Fibroblast of lung (primary cell): ENCODE data around the gene UBXN11. TPM values are rescaled to one million over a fixed set of nuclear protein-coding genes. Genes with fewer than 3 reads are reported as not detected.

Experiments used
- DNase-seq, 2 donors: peaks; one replicate each; pipeline versions ENCODE4 v3.0.0 to v3.0.0-alpha.2; 2010; ENCODE audit warnings: low read depth in 2 of 2
- H2AFZ ChIP-seq: 2 replicates; pipeline ENCODE4 v1.5.1; 2012; ENCODE audit warnings: low read length, control low read depth, inconsistent platforms
- H3K27ac ChIP-seq: 2 replicates; pipeline ENCODE4 v1.5.1; 2011; ENCODE audit warnings: low read length, control low read depth; ENCODE audit not compliant: insufficient read depth
- H3K27me3 ChIP-seq: 2 replicates; pipeline ENCODE4 v1.5.1; 2011; ENCODE audit warnings: mild to moderate bottlenecking, low read length; ENCODE audit not compliant: control insufficient read depth, insufficient read depth
- H3K36me3 ChIP-seq: 2 replicates; pipeline ENCODE4 v1.5.1; 2011; ENCODE audit warnings: low read length; ENCODE audit not compliant: control insufficient read depth, insufficient read depth
- H3K4me1 ChIP-seq: 2 replicates; pipeline ENCODE4 v1.5.1; 2011; ENCODE audit warnings: low read length; ENCODE audit not compliant: control insufficient read depth, insufficient read depth; ENCODE audit errors: extremely low read depth
- H3K4me2 ChIP-seq: 2 replicates; pipeline ENCODE4 v1.5.1; 2011; ENCODE audit warnings: low read length, control low read depth; ENCODE audit not compliant: insufficient read depth; ENCODE audit errors: extremely low read depth
- H3K4me3 ChIP-seq, 4 experiments: fragments of 200-600 bp in 1 of 4; sonication (generic) in 1 of 4; replicated peaks in 1 of 4; 2 replicates each; pipeline ENCODE4 v1.5.1; 2011 to 2016; ENCODE audit warnings: low read length in 4 of 4, low read depth in 3 of 4, mild to moderate bottlenecking in 3 of 4, control low read depth in 2 of 4, inconsistent platforms in 1 of 4, mixed read lengths in 1 of 4; ENCODE audit not compliant: insufficient read depth in 1 of 4; ENCODE audit errors: control extremely low read depth in 1 of 4
- H3K79me2 ChIP-seq: 2 replicates; pipeline ENCODE4 v1.5.1; 2012; ENCODE audit warnings: mild to moderate bottlenecking, low read length, inconsistent platforms; ENCODE audit not compliant: control insufficient read depth, insufficient read depth
- H3K9ac ChIP-seq: 2 replicates; pipeline ENCODE4 v1.5.1; 2011; ENCODE audit warnings: mild to moderate bottlenecking, low read length, control low read depth; ENCODE audit not compliant: insufficient read depth
- H3K9me3 ChIP-seq: 2 replicates; pipeline ENCODE4 v1.5.1; 2012; ENCODE audit warnings: low read depth, low read length; ENCODE audit not compliant: control insufficient read depth, insufficient read depth
- H4K20me1 ChIP-seq: 2 replicates; pipeline ENCODE4 v1.5.1; 2011; ENCODE audit warnings: low read length; ENCODE audit not compliant: control insufficient read depth, insufficient read depth; ENCODE audit errors: extremely low read depth
- EZH2 ChIP-seq: IDR thresholded peaks from 2 replicates; pipeline ENCODE4 v1.5.1; 2012; ENCODE audit warnings: low read length, control low read depth, mild to moderate bottlenecking; ENCODE audit errors: missing control alignments
- polyA plus RNA-seq, 2 donors: library from polyadenylated mRNA; depleted of rRNA in 1 of 2; stranded (reverse) in 1 of 2; unstranded in 1 of 2; fragments of >200 nt; gene quantifications; 2 replicates each; pipeline ENCODE4 v1.2.1, GENCODE V29; 2011 to 2012; ENCODE audit warnings: missing spikeins in 1 of 2
- total RNA-seq: library from RNA; depleted of rRNA; stranded (reverse); fragments of >200 nt; gene quantifications from 2 replicates; pipeline ENCODE4 v1.2.1, GENCODE V29; 2014
- TF ChIP-seq, protein P1 (sequence below), 2 donors: IDR thresholded peaks in 1 of 2; conservative IDR thresholded peaks in 1 of 2; 1 replicate in 1 of 2; 2 replicates in 1 of 2; pipeline ENCODE4 v1.5.1; 2011 to 2012; ENCODE audit warnings: low read length in 2 of 2, control low read depth in 1 of 2, inconsistent platforms in 1 of 2, low read depth in 1 of 2, mild to moderate bottlenecking in 1 of 2

UBXN11 gene
- total and polyA plus RNA-seq, 2 donors (not counting 1 experiment from before 2014, with no cell fraction given), result 3.5 to 7.1 TPM

DNA sequence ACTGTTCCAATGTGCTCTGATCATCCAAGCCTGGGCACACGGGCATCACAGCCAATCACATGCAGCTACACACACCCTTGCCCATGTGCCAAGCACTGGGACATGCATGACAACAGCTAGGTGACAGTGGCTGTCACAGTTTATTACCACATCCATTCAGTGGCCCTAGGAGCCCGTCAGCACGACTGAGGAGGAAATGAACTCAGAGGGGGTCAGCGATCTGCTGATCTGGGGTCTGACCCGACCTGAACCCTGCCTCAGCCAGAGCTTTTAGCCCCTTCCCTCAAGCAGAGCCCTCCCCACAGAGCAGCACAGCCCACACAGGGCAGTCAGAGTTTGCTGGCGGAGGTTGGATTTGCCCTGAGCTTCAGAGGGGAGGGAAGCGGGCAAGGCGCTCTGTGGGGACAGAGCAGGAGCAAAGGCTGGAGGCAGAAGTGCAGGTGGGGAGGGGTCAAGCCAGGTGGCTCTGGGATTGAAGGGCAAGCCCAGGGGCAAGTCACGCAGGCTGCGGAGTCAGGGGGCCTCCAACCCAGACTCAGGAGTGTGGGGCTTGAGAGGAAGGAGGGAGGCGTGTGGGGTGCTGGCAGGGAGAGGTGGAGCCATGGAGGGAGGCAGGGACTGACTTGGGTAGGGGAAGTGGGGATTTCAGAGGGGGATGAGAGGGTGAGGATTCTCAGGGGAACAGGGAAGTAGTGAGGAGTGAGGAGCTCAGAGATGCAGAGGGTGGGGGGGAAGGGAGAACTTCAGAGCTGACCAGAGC lies 16.1 kb downstream of the UBXN11 start:
- H3K4me1 ChIP-seq, result peaks cover 12% of the 10 kb centered on the region
- no peaks in the 10 kb centered on the region for H3K9me3 ChIP-seq
- H3K9ac ChIP-seq, result no peak overlapping the region
- H3K36me3 ChIP-seq, result peaks cover 2% of the 10 kb centered on the region
- H3K4me3 ChIP-seq, result no peak overlapping the region
- no peaks in the 10 kb centered on the region for H4K20me1 ChIP-seq
- no peak for TF ChIP-seq EZH2
- TF ChIP-seq, protein P1, sequence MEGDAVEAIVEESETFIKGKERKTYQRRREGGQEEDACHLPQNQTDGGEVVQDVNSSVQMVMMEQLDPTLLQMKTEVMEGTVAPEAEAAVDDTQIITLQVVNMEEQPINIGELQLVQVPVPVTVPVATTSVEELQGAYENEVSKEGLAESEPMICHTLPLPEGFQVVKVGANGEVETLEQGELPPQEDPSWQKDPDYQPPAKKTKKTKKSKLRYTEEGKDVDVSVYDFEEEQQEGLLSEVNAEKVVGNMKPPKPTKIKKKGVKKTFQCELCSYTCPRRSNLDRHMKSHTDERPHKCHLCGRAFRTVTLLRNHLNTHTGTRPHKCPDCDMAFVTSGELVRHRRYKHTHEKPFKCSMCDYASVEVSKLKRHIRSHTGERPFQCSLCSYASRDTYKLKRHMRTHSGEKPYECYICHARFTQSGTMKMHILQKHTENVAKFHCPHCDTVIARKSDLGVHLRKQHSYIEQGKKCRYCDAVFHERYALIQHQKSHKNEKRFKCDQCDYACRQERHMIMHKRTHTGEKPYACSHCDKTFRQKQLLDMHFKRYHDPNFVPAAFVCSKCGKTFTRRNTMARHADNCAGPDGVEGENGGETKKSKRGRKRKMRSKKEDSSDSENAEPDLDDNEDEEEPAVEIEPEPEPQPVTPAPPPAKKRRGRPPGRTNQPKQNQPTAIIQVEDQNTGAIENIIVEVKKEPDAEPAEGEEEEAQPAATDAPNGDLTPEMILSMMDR (conservative IDR thresholded peaks at IDR 0.05 in 1 of 2, IDR thresholded peaks at IDR 0.05 in 1 of 2; ENCODE audit: low read depth in 1 of 2, low read length in 2 of 2), result no peak
- H2AFZ ChIP-seq, result no peak overlapping the region
- no peaks in the 10 kb centered on the region for H3K27me3 ChIP-seq
- no peak overlapping the region for H3K27ac ChIP-seq
- no peak for DNase-seq
- H3K79me2 ChIP-seq, result no peaks in the 10 kb centered on the region
- H3K4me2 ChIP-seq, result no peak overlapping the region

- H3K4me2 ChIP-seq, result no peak overlapping the region
- no peaks in the 10 kb centered on the region for H3K79me2 ChIP-seq
- no peak overlapping the region for H3K4me3 ChIP-seq
- H3K27me3 ChIP-seq, result no peaks in the 10 kb centered on the region
- no peak overlapping the region for H2AFZ ChIP-seq
- no peaks in the 10 kb centered on the region for H4K20me1 ChIP-seq
- peaks cover 6% of the 10 kb centered on the region for H3K36me3 ChIP-seq
- no peak overlapping the region for H3K27ac ChIP-seq
- no peak overlapping the region for H3K9ac ChIP-seq
- no peak for DNase-seq
- H3K9me3 ChIP-seq, result no peaks in the 10 kb centered on the region
- H3K4me1 ChIP-seq, result peaks cover 21% of the 10 kb centered on the region
- TF ChIP-seq EZH2, result no peak
- TF ChIP-seq, protein P1 (conservative IDR thresholded peaks at IDR 0.05 in 1 of 2, IDR thresholded peaks at IDR 0.05 in 1 of 2; ENCODE audit: low read depth in 1 of 2, low read length in 2 of 2), result no peak
These were observed 17.0 kb downstream of the UBXN11 start for GRCh38 chr1:26289158-26290059.

GRCh38 chr1:26288311-26288941 lies 18.0 kb downstream of the UBXN11 start:
- Histone ChIP-seq H3K36me3 (peaks cover 9% of the 10 kb centered on the region), H3K27ac (no peak overlapping the region), H3K79me2 (peaks cover under 1% of the 10 kb centered on the region), H2AFZ (no peak overlapping the region), H4K20me1 (no peaks in the 10 kb centered on the region), H3K9me3 (no peaks in the 10 kb centered on the region), H3K9ac (no peak overlapping the region), H3K4me3 (no peak overlapping the region), H3K27me3 (no peaks in the 10 kb centered on the region), H3K4me1 (peaks cover 27% of the 10 kb centered on the region), H3K4me2 (no peak overlapping the region)
- no peak for TF ChIP-seq EZH2
- TF ChIP-seq, protein P1 (conservative IDR thresholded peaks at IDR 0.05 in 1 of 2, IDR thresholded peaks at IDR 0.05 in 1 of 2; ENCODE audit: low read depth in 1 of 2, low read length in 2 of 2), result no peak
- DNase-seq, result peak in 1 of 2 donors; percentile 27
